AG10803 (cell line): ENCODE results near the gene KRT5.

Source experiments
- DNase-seq: peaks from one replicate; pipeline ENCODE4 v3.0.0; 2010; ENCODE audit warnings: low read depth
- H3K4me3 ChIP-seq: 2 replicates; pipeline ENCODE4 v1.5.1; 2011; ENCODE audit warnings: mild to moderate bottlenecking, low read length, control low read depth
- CTCF ChIP-seq: conservative IDR thresholded peaks from 2 replicates; pipeline ENCODE4 v1.5.1; 2011; ENCODE audit warnings: mild to moderate bottlenecking, low read length, control low read depth, inconsistent platforms

KRT5 gene

GRCh38 chr12:52531566-52532300, 11.5 kb upstream of the KRT5 start:
- H3K4me3 ChIP-seq = no peak overlapping the region
- TF ChIP-seq CTCF = no peak
- no peak for DNase-seq

GRCh38 chr12:52530905-52531304, 10.7 kb upstream of the KRT5 start:
- H3K4me3 ChIP-seq = no peak overlapping the region
- TF ChIP-seq CTCF = no peak
- no peak for DNase-seq

GRCh38 chr12:52530366-52530765, 10.2 kb upstream of the KRT5 start:
- no peak overlapping the region for H3K4me3 ChIP-seq
- no peak for DNase-seq
- TF ChIP-seq CTCF = no peak

GRCh38 chr12:52529846-52530245, 9.7 kb upstream of the KRT5 start:
- no peak for DNase-seq
- H3K4me3 ChIP-seq = no peak overlapping the region
- no peak for TF ChIP-seq CTCF

- no peak for TF ChIP-seq CTCF
- H3K4me3 ChIP-seq = no peak overlapping the region
- no peak for DNase-seq
These were observed 9.2 kb upstream of the KRT5 start for GRCh38 chr12:52529417-52529816.

- no peak for TF ChIP-seq CTCF
- no peak overlapping the region for H3K4me3 ChIP-seq
- DNase-seq = no peak
These were observed 8.5 kb upstream of the KRT5 start for GRCh38 chr12:52528641-52529143.

- no peak for DNase-seq
- H3K4me3 ChIP-seq = no peak overlapping the region
- TF ChIP-seq CTCF = no peak
These were observed 7.1 kb upstream of the KRT5 start for GRCh38 chr12:52527121-52527800.
